GM19452 (cell line): ENCODE results near the gene FANCC.

ENCODE experiments used
- ATAC-seq: cut with Tn5 transposase; IDR thresholded peaks from one replicate; pipeline ENCODE4 v1.9.1; 2021; ENCODE audit not compliant: unreplicated experiment

The FANCC gene

GRCh38 chr9:95053611-95054570 lies 263.6 kb downstream of the FANCC start:
- no peak for ATAC-seq

- no peak for ATAC-seq
Observed at GRCh38 chr9:95049761-95050160, 267.7 kb downstream of the FANCC start.
